C4-2B (cell line): ENCODE measurements around the gene THAP3.

Source experiments
- H3K27ac ChIP-seq: fragments of 450-650 bp; 2 replicates; pipeline ENCODE4 v1.5.1; 2017
- ZFX ChIP-seq: fragments of 450-650 bp; IDR thresholded peaks from 2 replicates; pipeline ENCODE4 v1.6.1; 2017
- TF ChIP-seq, protein P1 (sequence below): fragments of 450-650 bp; conservative IDR thresholded peaks from 2 replicates; pipeline ENCODE4 v1.5.1; 2017; ENCODE audit warnings: mild to moderate bottlenecking

The THAP3 gene

GRCh38 chr1:6581561-6582305 lies 42.9 kb upstream of the THAP3 start:
- H3K27ac ChIP-seq, result no peak overlapping the region
- TF ChIP-seq, protein P1, sequence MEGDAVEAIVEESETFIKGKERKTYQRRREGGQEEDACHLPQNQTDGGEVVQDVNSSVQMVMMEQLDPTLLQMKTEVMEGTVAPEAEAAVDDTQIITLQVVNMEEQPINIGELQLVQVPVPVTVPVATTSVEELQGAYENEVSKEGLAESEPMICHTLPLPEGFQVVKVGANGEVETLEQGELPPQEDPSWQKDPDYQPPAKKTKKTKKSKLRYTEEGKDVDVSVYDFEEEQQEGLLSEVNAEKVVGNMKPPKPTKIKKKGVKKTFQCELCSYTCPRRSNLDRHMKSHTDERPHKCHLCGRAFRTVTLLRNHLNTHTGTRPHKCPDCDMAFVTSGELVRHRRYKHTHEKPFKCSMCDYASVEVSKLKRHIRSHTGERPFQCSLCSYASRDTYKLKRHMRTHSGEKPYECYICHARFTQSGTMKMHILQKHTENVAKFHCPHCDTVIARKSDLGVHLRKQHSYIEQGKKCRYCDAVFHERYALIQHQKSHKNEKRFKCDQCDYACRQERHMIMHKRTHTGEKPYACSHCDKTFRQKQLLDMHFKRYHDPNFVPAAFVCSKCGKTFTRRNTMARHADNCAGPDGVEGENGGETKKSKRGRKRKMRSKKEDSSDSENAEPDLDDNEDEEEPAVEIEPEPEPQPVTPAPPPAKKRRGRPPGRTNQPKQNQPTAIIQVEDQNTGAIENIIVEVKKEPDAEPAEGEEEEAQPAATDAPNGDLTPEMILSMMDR, result no peak
- no peak for TF ChIP-seq ZFX

GRCh38 chr1:6582370-6582769 lies 42.3 kb upstream of the THAP3 start:
- no peak overlapping the region for H3K27ac ChIP-seq
- TF ChIP-seq, protein P1, result no peak
- no peak for TF ChIP-seq ZFX

- TF ChIP-seq, protein P1, result no peak
- no peak for TF ChIP-seq ZFX
- H3K27ac ChIP-seq, result no peak overlapping the region
These were observed 40.3 kb upstream of the THAP3 start for GRCh38 chr1:6584126-6585080.

GRCh38 chr1:6585081-6585722 lies 39.5 kb upstream of the THAP3 start:
- no peak for TF ChIP-seq ZFX
- TF ChIP-seq, protein P1, result no peak
- H3K27ac ChIP-seq, result no peak overlapping the region

GRCh38 chr1:6585841-6586240 lies 38.8 kb upstream of the THAP3 start:
- no peak for TF ChIP-seq ZFX
- TF ChIP-seq, protein P1, result no peak
- no peak overlapping the region for H3K27ac ChIP-seq

DNA sequence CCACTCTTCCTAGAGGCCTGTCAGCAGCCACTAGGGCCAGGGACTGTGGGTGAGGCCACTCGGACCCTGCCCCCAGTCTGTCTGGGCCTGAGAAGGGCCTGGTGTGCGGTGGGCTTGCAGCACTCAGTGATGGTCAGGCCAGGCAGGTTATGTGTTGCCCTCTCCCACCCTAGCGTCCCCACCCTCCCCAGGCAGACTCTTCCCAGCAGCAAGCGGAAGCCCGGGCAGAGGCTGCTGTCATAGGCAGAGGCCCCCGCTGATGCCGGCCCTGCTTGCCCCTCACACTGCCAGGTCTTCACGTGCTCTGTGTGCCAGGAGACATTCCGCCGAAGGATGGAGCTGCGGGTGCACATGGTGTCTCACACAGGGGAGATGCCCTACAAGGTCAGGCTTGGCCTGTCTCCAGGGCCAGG lies 38.3 kb upstream of the THAP3 start:
- no peak for TF ChIP-seq ZFX
- TF ChIP-seq, protein P1, result no peak
- H3K27ac ChIP-seq, result no peak overlapping the region
